HEK293T (cell line): ENCODE measurements around the gene TRIM41.

Experiments
- CTCF ChIA-PET: fragments of 350-600 bp; formaldehyde crosslinking; extraction: SDS; loops from one replicate; lab custom pipeline; 2021; ENCODE audit warnings: antibody characterized with exemption, inconsistent platforms; lab: Yijun Ruan, JAX
- POLR2A ChIA-PET: fragments of 350-600 bp; formaldehyde crosslinking; extraction: SDS; loops from one replicate; lab custom pipeline; 2020; ENCODE audit warnings: antibody characterized with exemption, inconsistent platforms; lab: Yijun Ruan, JAX
- DNase-seq: peaks from one replicate; pipeline ENCODE4 v3.0.0; 2012; ENCODE audit warnings: mixed read lengths; ENCODE audit errors: extremely low spot score
- ARNT ChIP-seq: fragments of 450-650 bp; IDR thresholded peaks from 2 replicates; pipeline ENCODE4 v1.6.1; 2017; ENCODE audit warnings: mild to moderate bottlenecking
- BHLHE40 ChIP-seq: fragments of 450-650 bp; IDR thresholded peaks from 2 replicates; pipeline ENCODE4 v1.6.1; 2016; ENCODE audit warnings: mild to moderate bottlenecking, moderate library complexity, borderline replicate concordance
- CTBP1 ChIP-seq: fragments of 450-650 bp; IDR thresholded peaks from 2 replicates; pipeline ENCODE4 v1.6.1; 2016; ENCODE audit warnings: borderline replicate concordance
- ELF4 ChIP-seq: fragments of 450-650 bp; IDR thresholded peaks from 2 replicates; pipeline ENCODE4 v1.6.1; 2017; ENCODE audit warnings: antibody characterized with exemption
- FOXA1 ChIP-seq: fragments of 450-650 bp; IDR thresholded peaks from 2 replicates; pipeline ENCODE4 v1.6.1; 2016; ENCODE audit warnings: mild to moderate bottlenecking
- FOXK2 ChIP-seq: fragments of 450-650 bp; IDR thresholded peaks from 2 replicates; pipeline ENCODE4 v1.6.1; 2016; ENCODE audit warnings: mild to moderate bottlenecking
- FOXM1 ChIP-seq: fragments of 450-650 bp; IDR thresholded peaks from 2 replicates; pipeline ENCODE4 v1.6.1; 2017; ENCODE audit warnings: mild to moderate bottlenecking, borderline replicate concordance
- HDGF ChIP-seq: fragments of 450-650 bp; IDR thresholded peaks from 2 replicates; pipeline ENCODE4 v1.6.1; 2017; ENCODE audit warnings: antibody characterized with exemption, borderline replicate concordance
- L3MBTL2 ChIP-seq: fragments of 450-650 bp; conservative IDR thresholded peaks from 2 replicates; pipeline ENCODE4 v1.6.1; 2016; ENCODE audit warnings: mild to moderate bottlenecking
- LEF1 ChIP-seq: fragments of 450-650 bp; IDR thresholded peaks from 2 replicates; pipeline ENCODE4 v1.6.1; 2017; ENCODE audit warnings: mild to moderate bottlenecking, borderline replicate concordance
- NFRKB ChIP-seq: fragments of 450-650 bp; IDR thresholded peaks from 2 replicates; pipeline ENCODE4 v1.6.1; 2016; ENCODE audit warnings: mild to moderate bottlenecking, moderate library complexity
- SP1 ChIP-seq: fragments of 450-650 bp; IDR thresholded peaks from 2 replicates; pipeline ENCODE4 v1.6.1; 2017
- SUZ12 ChIP-seq: fragments of 450-650 bp; IDR thresholded peaks from 2 replicates; pipeline ENCODE4 v1.6.1; 2016; ENCODE audit warnings: mild to moderate bottlenecking
- TARDBP ChIP-seq: fragments of 450-650 bp; IDR thresholded peaks from 2 replicates; pipeline ENCODE4 v1.6.1; 2016
- ZNF384 ChIP-seq: fragments of 450-650 bp; IDR thresholded peaks from 2 replicates; pipeline ENCODE4 v1.6.1; 2016
- TF ChIP-seq, protein P1 (sequence below): fragments of 450-650 bp; IDR thresholded peaks from 2 replicates; pipeline ENCODE4 v1.6.1; 2016

Gene TRIM41

GRCh38 chr5:181187500-181188213, 35.4 kb upstream of the TRIM41 start:
- peak; percentile 70 for DNase-seq
- ChIA-PET CTCF (interaction anchor here (1.2 to 4.8 kb wide), 5 partner anchors 14 to 35 kb away, joined by 6 to 19 read pairs (median 6); partner anchors contain the start of gene TRIM41), POLR2A (interaction anchor here (0.7 to 8.8 kb wide), 9 partner anchors 14 to 73 kb away, joined by 3 to 164 read pairs (median 6); partner anchors contain the start of genes RACK1, TRIM41, TRIM52 and TRIM7)
- TF ChIP-seq SUZ12 (no peak), L3MBTL2 (0 out of 2 replicates have a peak, but pooled peaks have one; percentile 40), ARNT (peak; percentile 71), CTBP1 (no peak), SP1 (no peak)

DNA sequence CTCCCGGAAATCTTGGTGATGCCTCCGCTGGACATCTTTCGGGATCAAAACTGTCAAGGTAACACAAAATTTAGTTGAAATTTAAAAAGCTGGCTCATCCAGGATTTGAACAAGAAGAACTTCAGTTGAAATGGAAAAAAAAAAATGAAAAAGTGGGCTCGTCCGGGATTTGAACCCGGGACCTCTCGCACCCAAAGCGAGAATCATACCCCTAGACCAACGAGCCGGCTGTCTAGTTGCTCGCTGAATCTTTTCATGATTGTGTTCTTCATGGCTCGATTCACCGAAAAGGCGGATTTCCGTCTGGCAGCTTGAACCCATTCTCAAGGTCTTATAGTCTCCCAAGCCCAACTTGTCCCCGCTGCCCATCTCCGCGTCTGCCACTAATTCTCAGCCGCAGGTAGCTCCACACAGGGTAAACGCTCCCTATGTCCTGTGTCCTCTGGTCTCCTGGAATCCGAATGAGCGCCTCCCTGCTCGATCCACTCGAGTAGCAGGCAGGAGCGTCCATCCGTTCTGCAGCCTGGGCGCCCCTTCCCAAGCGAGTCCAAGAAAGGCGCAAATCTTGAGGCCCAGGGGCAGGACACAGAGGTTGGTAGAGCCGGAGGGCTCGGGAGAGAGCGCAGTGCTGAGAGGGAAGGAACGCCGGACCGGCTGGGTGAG, 34.2 kb upstream of the TRIM41 start:
- TF ChIP-seq ZNF384 (no peak), SUZ12 (no peak), FOXA1 (no peak), CTBP1 (no peak), NFRKB (no peak), ELF4 (no peak)
- DNase-seq, result peak; percentile 55
- POLR2A ChIA-PET, result interaction anchor here (1.3 to 8.8 kb wide), 6 partner anchors 16 to 72 kb away, joined by 4 to 164 read pairs (median 7); partner anchors contain the start of genes RACK1, TRIM41 and TRIM7
- CTCF ChIA-PET, result interaction anchor here (0.5 to 4.8 kb wide), 3 partner anchors 10 to 21 kb away, joined by 3 to 19 read pairs (median 6); no protein-coding TSS in a partner anchor

GRCh38 chr5:181189363-181189961, 33.6 kb upstream of the TRIM41 start:
- CTCF ChIA-PET, result interaction anchor here (0.5 to 4.8 kb wide), 4 partner anchors 10 to 21 kb away, joined by 3 to 19 read pairs (median 6); no protein-coding TSS in a partner anchor
- no peak for DNase-seq
- POLR2A ChIA-PET, result interaction anchor here (1.1 to 8.8 kb wide), 7 partner anchors 16 to 71 kb away, joined by 4 to 164 read pairs (median 5); partner anchors contain the start of genes RACK1, TRIM41 and TRIM7
- TF ChIP-seq CTBP1 (no peak), ARNT (no peak), SUZ12 (no peak), NFRKB (no peak), L3MBTL2 (no peak), FOXK2 (no peak), LEF1 (no peak), FOXA1 (no peak), ELF4 (no peak), BHLHE40 (no peak), ZNF384 (no peak), TARDBP (no peak)
- TF ChIP-seq, protein P1, sequence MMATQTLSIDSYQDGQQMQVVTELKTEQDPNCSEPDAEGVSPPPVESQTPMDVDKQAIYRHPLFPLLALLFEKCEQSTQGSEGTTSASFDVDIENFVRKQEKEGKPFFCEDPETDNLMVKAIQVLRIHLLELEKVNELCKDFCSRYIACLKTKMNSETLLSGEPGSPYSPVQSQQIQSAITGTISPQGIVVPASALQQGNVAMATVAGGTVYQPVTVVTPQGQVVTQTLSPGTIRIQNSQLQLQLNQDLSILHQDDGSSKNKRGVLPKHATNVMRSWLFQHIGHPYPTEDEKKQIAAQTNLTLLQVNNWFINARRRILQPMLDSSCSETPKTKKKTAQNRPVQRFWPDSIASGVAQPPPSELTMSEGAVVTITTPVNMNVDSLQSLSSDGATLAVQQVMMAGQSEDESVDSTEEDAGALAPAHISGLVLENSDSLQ, result no peak

DNA sequence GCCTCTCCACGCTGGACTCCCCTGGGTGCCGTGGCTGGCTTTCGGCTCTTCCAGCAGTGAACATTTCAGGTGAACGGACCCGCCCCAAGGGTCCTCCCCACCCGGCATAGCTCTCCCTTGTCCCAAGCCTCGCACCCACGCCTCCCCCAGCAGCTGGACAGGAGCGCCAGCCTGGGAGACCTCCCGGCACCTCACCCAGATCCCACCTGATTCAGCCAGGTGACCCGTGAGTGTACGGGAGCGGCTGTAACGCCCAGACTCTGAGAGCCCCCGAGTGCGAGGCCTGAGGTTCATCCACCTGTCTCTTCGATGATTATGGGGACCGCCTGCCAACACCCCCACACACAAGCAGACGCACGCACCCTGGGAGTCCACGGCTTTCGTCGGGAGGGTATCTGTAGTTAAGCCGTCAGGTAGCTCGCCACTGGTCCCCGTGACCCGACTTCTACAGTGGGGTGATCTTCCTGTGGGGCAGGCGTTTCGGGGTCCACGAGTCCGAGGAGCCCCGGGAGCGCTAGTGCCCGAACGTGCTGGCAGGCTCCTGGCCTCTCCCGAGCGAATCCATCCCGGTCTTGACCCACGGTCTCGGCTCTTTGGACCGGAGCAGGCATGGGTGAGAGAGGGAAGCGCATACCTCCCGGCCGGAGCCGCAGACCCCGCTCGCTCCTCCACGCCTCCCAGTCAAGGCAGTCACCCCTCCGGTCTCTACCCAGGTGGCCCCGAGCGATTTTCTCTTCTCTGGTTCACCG, 32.9 kb upstream of the TRIM41 start:
- DNase-seq, result no peak
- TF ChIP-seq HDGF, result no peak
- peak; percentile 64 for TF ChIP-seq L3MBTL2
- TF ChIP-seq ARNT, result no peak
- ChIA-PET POLR2A (interaction anchor here (0.6 to 8.8 kb wide), 10 partner anchors 15 to 70 kb away, joined by 3 to 164 read pairs (median 4); partner anchors contain the start of genes RACK1, TRIM41 and TRIM7), CTCF (interaction anchor here (0.9 to 4.8 kb wide), 5 partner anchors 10 to 22 kb away, joined by 3 to 19 read pairs (median 3); partner anchors contain the start of gene TRIM7)

- TF ChIP-seq FOXM1, result no peak
- peak; percentile 89 for TF ChIP-seq L3MBTL2
- POLR2A ChIA-PET, result interaction anchor here (0.6 to 8.8 kb wide), 20 partner anchors 14 to 373 kb away, joined by 3 to 164 read pairs (median 4); partner anchors contain the start of genes RACK1, TRIM41 and TRIM7
- DNase-seq, result no peak
- CTCF ChIA-PET, result interaction anchor here (0.9 to 4.8 kb wide), 6 partner anchors 9 to 23 kb away, joined by 3 to 19 read pairs (median 5); partner anchors contain the start of gene TRIM7
These were observed 32.2 kb upstream of the TRIM41 start for GRCh38 chr5:181190711-181191525.

DNA sequence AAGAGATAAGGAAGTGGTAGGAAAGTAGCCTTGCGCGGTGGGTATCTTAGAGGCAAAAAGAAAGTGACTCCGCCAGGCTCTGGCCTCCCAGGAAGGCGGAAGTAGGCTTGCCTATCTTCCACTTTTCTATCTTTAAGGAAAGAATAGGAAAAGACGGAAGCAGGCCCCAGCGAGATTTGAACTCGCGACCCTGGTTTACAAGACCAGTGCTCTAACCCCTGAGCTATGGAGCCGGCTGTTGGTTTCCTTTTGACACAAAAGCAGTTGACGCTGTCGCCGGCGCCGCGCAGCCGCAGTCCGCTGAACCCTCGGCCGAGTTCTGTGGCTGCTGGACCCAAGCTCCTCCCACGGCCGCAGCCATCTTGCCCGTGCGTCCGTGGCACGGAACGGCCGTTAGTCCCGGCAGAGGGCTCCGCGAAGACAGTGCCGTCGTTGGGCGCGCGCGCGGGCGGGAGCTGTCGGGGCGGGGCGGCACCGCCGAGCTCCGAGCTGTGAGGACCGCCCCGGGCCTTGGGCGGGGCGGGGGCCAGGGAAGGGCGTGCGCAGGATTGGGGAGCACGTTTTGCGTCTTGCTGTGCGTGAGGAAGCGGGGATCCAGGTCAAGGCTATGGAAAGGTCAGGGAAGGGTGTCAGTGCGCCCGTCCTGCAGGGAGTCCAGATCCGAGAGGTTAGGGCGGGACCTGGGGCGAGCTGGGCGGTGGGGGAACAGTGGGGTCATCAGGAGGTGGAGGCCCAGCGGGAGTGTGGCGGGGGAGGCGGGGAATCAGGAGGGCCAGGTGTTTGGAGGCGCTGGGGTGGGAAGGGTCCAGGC, 31.4 kb upstream of the TRIM41 start:
- TF ChIP-seq ELF4, result peak; percentile 90
- peak; percentile 50; the same call in 1 of the 2 replicates for TF ChIP-seq ARNT
- TF ChIP-seq L3MBTL2, result no peak
- 0 out of 2 replicates have a peak, but pooled peaks have one; percentile 46 for TF ChIP-seq CTBP1
- TF ChIP-seq FOXK2, result no peak
- peak; percentile 93 for DNase-seq
- ChIA-PET CTCF (interaction anchor here (0.8 to 1.5 kb wide), 2 partner anchors 13 to 15 kb away, joined by 3 to 7 read pairs; partner anchors contain the start of gene TRIM7), POLR2A (interaction anchor here (0.6 to 8.8 kb wide), 16 partner anchors 13 to 374 kb away, joined by 3 to 164 read pairs (median 4); partner anchors contain the start of genes RACK1, TRIM41 and TRIM7)
